ENCODE measurements around the gene FMN2.

FMN2 gene

GRCh38 chr1:240116831-240117769 is 25.4 kb downstream of the FMN2 start:
- no peak for TF ChIP-seq CTCF (conservative IDR thresholded peaks at IDR 0.05; ENCODE audit: low read depth, low read length)
- no peak overlapping the region for H3K4me3 ChIP-seq (ENCODE audit: low read depth, low read length)
- DNase-seq (ENCODE audit: low read depth), result no peak

- no peak overlapping the region for H3K4me3 ChIP-seq (ENCODE audit: low read depth, low read length)
- no peak for DNase-seq (ENCODE audit: low read depth)
- TF ChIP-seq CTCF (conservative IDR thresholded peaks at IDR 0.05; ENCODE audit: low read depth, low read length), result no peak
Observed at GRCh38 chr1:240117930-240118329, 26.2 kb downstream of the FMN2 start.

GRCh38 chr1:240122639-240123613 is 31.2 kb downstream of the FMN2 start:
- H3K4me3 ChIP-seq (ENCODE audit: low read depth, low read length), result no peak overlapping the region
- DNase-seq (ENCODE audit: low read depth), result peak; percentile 5
- no peak for TF ChIP-seq CTCF (conservative IDR thresholded peaks at IDR 0.05; ENCODE audit: low read depth, low read length)

GRCh38 chr1:240126821-240127220 is 35.1 kb downstream of the FMN2 start:
- no peak overlapping the region for H3K4me3 ChIP-seq (ENCODE audit: low read depth, low read length)
- no peak for TF ChIP-seq CTCF (conservative IDR thresholded peaks at IDR 0.05; ENCODE audit: low read depth, low read length)
- DNase-seq (ENCODE audit: low read depth), result no peak

- no peak overlapping the region for H3K4me3 ChIP-seq (ENCODE audit: low read depth, low read length)
- DNase-seq (ENCODE audit: low read depth), result no peak
- TF ChIP-seq CTCF (conservative IDR thresholded peaks at IDR 0.05; ENCODE audit: low read depth, low read length), result no peak
Observed at GRCh38 chr1:240128366-240128765, 36.7 kb downstream of the FMN2 start.

GRCh38 chr1:240134113-240134512 is 42.4 kb downstream of the FMN2 start:
- TF ChIP-seq CTCF (conservative IDR thresholded peaks at IDR 0.05; ENCODE audit: low read depth, low read length), result no peak
- no peak overlapping the region for H3K4me3 ChIP-seq (ENCODE audit: low read depth, low read length)
- no peak for DNase-seq (ENCODE audit: low read depth)

Measured in choroid plexus epithelial cell (primary cell).